Measurements from ENCODE around the gene SLC11A2. TPM values are rescaled to one million over a fixed set of nuclear protein-coding genes. Genes with fewer than 3 reads are reported as not detected.

Gene SLC11A2
- total and polyA plus RNA-seq, 2 experiments from 2014 or later, result 18.7 to 22.8 TPM

DNA sequence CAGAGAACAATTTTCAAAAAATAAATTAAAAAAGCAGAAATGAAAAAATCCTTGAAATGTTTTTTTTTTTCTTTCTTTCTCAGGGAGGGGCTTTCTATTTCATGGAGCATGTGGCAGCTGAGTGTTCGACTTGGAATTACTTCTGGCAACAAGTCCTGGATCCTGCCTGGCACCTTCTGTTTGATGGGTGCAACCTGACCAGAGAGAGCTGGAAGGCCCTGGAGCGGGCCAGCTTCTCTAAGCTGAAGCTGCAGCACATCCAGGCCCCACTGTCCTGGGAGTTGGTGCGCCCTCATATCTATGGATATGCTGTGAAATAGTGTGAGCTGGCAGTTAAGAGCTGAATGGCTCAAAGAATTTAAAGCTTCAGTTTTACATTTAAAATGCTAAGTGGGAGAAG is 96.4 kb downstream of the SLC11A2 start:
- H3K36me3 ChIP-seq (ENCODE audit: low read depth), result no peaks in the 10 kb centered on the region
- H3K4me3 ChIP-seq, result no peak overlapping the region
- H3K27me3 ChIP-seq (replicated peaks; ENCODE audit: insufficient read depth), result no peaks in the 10 kb centered on the region
- peaks cover 6% of the 10 kb centered on the region; the same call in 1 of the 2 replicates for H3F3A ChIP-seq (ENCODE audit: insufficient read depth)
- H3K9me3 ChIP-seq (ENCODE audit: low read depth), result no peaks in the 10 kb centered on the region
- in situ Hi-C loops (cut with MboI), result no loop called here
- H3K27ac ChIP-seq, result no peak overlapping the region
- H3K4me2 ChIP-seq (ENCODE audit: unreplicated experiment), result no peak overlapping the region
- H3K9me2 ChIP-seq (ENCODE audit: insufficient read depth), result no peaks in the 10 kb centered on the region
- H2AFZ ChIP-seq, result no peak overlapping the region
- DNase-seq, result no peak
- H3K9ac ChIP-seq, result no peak overlapping the region
- no peaks in the 10 kb centered on the region for H3K79me2 ChIP-seq (ENCODE audit: insufficient read depth)
- peaks cover 10% of the 10 kb centered on the region for H3K4me1 ChIP-seq (ENCODE audit: insufficient read depth)
- no peaks in the 10 kb centered on the region for H4K20me1 ChIP-seq (ENCODE audit: insufficient read depth)
- 77 to 80% methylated on average over 3 of the region's 3 CpGs for WGBS, 2 experiments (ENCODE audit: low coverage in 1 of 2, low lambda C conversion rate in 2 of 2, missing lambda C conversion rate in 2 of 2)
- TF ChIP-seq EZH2 (IDR thresholded peaks at IDR 0.05; ENCODE audit: insufficient read depth, poor library complexity, severe bottlenecking) (no peak), EZH2phosphoT487 (IDR thresholded peaks at IDR 0.05; ENCODE audit: insufficient read depth, low read depth) (no peak)

Small RNAs within 50 kb of the gene (small RNA-seq; reads per million reads assigned to genes)
- gene AC008121.1 (ENCODE audit: low read depth, low replicate concordance), result 0.19 reads per million
- not detected for gene RF00019 (ENCODE audit: low read depth, low replicate concordance)
- gene RNU6-1273P (ENCODE audit: low read depth, low replicate concordance), result not detected
- gene RNU6-87P (ENCODE audit: low read depth, low replicate concordance), result not detected

Other genes starting within 250 kb of the SLC11A2 start
- gene TMPRSS12, start 183.5 kb downstream of the SLC11A2 start, total RNA-seq (2014; rRNA removed; shearing (Covaris generic)), result not detected in 2 replicates
- gene TMPRSS12, start 183.5 kb downstream of the SLC11A2 start, polyA plus RNA-seq (2016; fragmentation: Nextera tagmentation; extraction: Ambion mirVana), result not detected in 2 replicates
- not detected in 2 replicates for gene HIGD1C, start 73.8 kb downstream of the SLC11A2 start, total RNA-seq (2014; rRNA removed; shearing (Covaris generic))
- gene HIGD1C, start 73.8 kb downstream of the SLC11A2 start, polyA plus RNA-seq (2016; fragmentation: Nextera tagmentation; extraction: Ambion mirVana), result not detected in 2 replicates
- gene LETMD1, start 21.9 kb upstream of the SLC11A2 start, total RNA-seq (2014; rRNA removed; shearing (Covaris generic)), result 29.8 and 67.5 TPM in 2 replicates
- 14.5 and 16.3 TPM in 2 replicates for gene LETMD1, start 21.9 kb upstream of the SLC11A2 start, polyA plus RNA-seq (2016; fragmentation: Nextera tagmentation; extraction: Ambion mirVana)
- 21.4 and 22.0 TPM in 2 replicates for gene CSRNP2, start 57.2 kb upstream of the SLC11A2 start, total RNA-seq (2014; rRNA removed; shearing (Covaris generic))
- gene CSRNP2, start 57.2 kb upstream of the SLC11A2 start, polyA plus RNA-seq (2016; fragmentation: Nextera tagmentation; extraction: Ambion mirVana), result 13.7 and 15.1 TPM in 2 replicates
- 9.0 and 20.2 TPM in 2 replicates for gene TFCP2, start 146.8 kb upstream of the SLC11A2 start, total RNA-seq (2014; rRNA removed; shearing (Covaris generic))
- 10.8 and 12.4 TPM in 2 replicates for gene TFCP2, start 146.8 kb upstream of the SLC11A2 start, polyA plus RNA-seq (2016; fragmentation: Nextera tagmentation; extraction: Ambion mirVana)
- 1.0 and 3.0 TPM in 2 replicates for gene POU6F1, start 191.7 kb upstream of the SLC11A2 start, total RNA-seq (2014; rRNA removed; shearing (Covaris generic))
- gene POU6F1, start 191.7 kb upstream of the SLC11A2 start, polyA plus RNA-seq (2016; fragmentation: Nextera tagmentation; extraction: Ambion mirVana), result 1.8 and 2.4 TPM in 2 replicates
- 145 and 150 TPM in 2 replicates for gene DAZAP2, start 212.4 kb upstream of the SLC11A2 start, total RNA-seq (2014; rRNA removed; shearing (Covaris generic))
- gene DAZAP2, start 212.4 kb upstream of the SLC11A2 start, polyA plus RNA-seq (2016; fragmentation: Nextera tagmentation; extraction: Ambion mirVana), result 216 and 228 TPM in 2 replicates
- 18.2 and 18.8 TPM in 2 replicates for gene SMAGP, start 244.0 kb upstream of the SLC11A2 start, total RNA-seq (2014; rRNA removed; shearing (Covaris generic))
- gene SMAGP, start 244.0 kb upstream of the SLC11A2 start, polyA plus RNA-seq (2016; fragmentation: Nextera tagmentation; extraction: Ambion mirVana), result 35.0 and 41.0 TPM in 2 replicates